Umbilical cord (tissue), 2 donors: ENCODE measurements around the gene RAPGEF3. TPM values are rescaled to one million over a fixed set of nuclear protein-coding genes. Genes with fewer than 3 reads are reported as not detected.
A peak's percentile ranks its signal among the peaks of the same experiment; 100 is the strongest.

Source experiments
- DNase-seq: peaks from one replicate; pipeline ENCODE4 v3.0.0-alpha.2; 2015; ENCODE audit warnings: low spot score
- total RNA-seq: library from RNA; depleted of rRNA; stranded (reverse); fragments of >200 nt; gene quantifications from one replicate; pipeline ENCODE4 v1.2.3, GENCODE V29; 2014; ENCODE audit warnings: low replicate concordance; ENCODE audit not compliant: insufficient read depth

Gene RAPGEF3
- total RNA-seq, 1 donor from 2014 or later, result 6.0 TPM

DNA sequence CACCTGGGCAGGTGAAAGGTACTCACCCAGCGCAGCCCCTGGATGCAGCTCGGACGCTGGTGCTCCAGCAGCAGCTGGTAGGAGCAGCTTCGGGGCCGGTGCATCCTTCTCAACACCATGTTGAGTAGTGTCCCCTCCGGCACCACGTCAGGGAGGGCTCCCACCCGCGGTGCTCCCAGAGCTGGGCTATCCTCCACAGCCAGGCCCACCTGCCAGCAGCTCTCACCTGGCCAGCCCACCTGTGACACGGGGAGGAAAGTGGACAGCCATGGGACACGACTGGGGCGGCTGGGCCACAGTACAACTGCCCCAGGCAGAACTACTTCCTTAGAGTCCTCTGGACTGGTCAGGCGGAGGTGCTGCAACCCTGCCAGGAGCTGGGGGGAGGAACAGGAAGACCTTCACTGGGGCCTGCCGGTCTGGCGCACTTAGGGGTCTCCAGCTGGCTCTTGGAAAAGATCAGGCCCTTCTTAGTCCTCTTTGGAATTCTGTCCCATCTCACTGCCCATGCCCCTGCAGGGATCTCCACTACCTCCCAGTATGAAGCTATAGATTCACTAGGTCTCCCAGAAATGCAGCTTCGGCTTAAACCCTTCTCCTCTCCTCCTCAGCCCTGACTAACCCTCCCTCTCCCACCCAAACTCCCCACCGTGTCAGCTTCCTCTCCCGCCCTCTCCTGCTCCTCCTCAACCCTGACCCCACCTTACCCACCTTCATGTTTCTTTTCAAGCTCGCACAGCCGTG lies 668 bp downstream of the RAPGEF3 start:
- no peak for DNase-seq

DNA sequence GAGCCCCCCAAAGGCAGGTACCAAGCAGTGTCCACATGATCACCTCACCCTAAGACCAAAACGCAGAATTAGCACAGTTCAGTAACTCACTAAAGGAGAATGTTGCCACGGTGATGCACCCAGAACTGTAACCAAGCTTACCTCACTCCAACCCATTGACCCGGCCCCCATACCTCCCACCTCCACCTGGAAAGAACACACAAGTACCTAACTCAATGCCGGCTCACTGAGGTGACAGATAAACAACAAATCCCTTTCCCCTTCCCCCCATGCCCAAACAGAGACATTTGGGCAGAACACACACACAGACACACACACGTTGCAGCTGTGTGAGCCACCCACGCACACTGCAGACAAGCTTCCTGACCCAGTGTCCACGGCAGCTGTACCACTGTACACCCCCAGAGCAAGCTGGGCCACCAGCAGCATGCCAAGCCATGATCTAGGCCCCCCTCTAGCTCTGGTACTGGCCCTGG lies 1.3 kb downstream of the RAPGEF3 start:
- no peak for DNase-seq

DNA sequence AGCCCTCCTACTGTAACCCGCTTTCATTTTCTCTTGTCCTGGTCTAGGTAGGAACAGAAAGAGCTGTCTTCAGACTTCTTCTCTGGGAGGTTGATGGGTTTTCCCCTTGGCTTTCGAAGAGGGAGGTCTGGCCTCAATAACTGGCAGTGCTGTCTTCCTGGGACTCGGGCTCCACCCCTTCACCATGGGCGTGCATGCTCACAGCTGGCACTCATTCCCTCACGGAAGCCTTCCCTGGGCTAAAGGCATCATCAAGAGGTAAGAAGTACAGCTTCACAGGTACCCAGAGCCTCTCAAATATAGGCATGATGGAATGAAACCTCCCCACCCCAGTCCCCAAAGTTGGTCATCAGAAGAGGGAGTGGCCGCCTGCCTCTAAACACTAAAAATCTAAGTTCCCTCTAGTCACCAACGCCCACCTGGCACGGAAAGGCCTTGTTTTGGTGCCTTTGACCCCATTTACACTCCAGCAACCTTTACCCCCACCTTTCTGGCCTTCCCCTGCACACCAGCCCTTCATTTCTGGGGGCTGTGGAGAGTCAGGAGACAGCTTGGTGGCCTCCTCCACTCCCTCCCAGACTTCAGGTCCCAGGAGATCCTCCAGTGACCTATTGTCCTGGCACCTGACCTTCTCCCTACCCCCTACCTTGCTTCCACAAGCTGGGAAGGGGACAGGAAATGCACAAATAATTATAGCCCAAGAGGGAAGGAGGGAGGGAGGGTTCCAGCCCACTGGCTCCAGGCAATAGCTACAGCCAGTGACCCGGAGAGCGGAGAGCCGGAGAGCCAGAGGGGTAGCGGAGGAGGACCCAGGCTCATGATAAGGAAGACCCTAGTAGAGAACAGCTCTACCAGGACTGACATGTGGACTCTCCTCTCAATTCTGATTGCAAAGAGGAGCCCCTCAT lies 2.8 kb downstream of the RAPGEF3 start:
- no peak for DNase-seq

GRCh38 chr12:47754881-47755280 lies 3.8 kb downstream of the RAPGEF3 start:
- DNase-seq, result no peak

DNA sequence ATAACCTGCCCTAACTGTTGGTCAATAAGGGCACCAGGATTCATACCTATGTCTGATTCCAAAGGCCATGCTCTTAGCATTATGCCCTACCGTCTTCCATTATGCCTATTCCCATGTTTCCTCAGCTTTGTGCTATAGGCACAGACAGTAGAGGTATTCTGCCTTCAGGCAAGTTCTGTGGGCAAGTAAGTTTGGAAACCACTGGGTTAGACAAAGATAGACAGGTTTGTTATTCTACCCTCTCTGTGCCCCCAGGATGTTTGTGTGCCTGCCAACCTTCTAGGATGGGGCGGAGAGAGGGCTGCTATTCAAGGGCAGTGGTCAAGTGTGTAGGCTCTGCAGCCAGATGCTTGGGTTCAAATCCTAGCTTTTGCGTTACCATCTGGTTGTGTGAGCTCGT lies 4.6 kb downstream of the RAPGEF3 start:
- DNase-seq, result no peak

- peak; percentile 61 for DNase-seq
These were observed 5.4 kb downstream of the RAPGEF3 start for GRCh38 chr12:47753021-47754001.

DNA sequence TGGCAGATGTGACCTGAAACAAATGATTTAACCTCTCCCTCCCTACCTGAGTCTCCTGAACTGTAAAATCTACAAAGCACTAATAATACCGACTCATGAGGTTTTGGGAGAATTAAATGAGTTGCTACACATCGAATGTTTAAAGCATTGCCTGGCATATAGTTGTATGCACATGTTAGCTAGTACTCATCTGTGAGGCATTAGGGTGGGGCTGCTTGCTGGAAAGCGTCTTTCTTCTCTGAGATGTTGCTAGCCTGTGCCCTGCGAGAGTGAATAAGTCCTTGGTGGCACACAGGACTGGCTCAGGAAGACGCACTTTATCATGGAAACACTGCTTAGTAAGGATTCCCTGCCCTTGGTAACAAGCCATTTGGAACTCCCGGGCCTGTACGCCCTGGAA lies 6.1 kb downstream of the RAPGEF3 start:
- no peak for DNase-seq

GRCh38 chr12:47752121-47752520 lies 6.6 kb downstream of the RAPGEF3 start:
- no peak for DNase-seq

DNA sequence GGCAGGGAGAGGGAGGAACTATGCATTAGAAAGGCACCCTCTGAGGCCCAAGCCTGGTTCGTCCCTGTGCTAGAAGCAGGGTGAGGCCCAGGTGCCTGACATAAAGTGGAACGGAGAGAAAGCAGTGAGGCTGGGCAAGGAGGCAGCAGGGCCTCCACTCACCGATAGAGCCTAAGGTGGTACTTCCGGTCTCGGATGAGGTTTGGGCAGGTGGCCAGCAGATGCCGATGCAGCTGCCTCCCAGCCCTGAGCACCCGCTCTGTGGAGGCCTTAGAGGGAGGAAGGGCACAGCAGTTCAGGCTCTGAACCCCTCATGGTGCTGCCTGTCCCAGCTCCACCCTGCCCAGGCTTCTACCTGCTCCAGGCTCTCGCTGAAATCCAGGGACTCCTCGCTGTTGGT lies 7.1 kb downstream of the RAPGEF3 start:
- DNase-seq, result no peak

DNA sequence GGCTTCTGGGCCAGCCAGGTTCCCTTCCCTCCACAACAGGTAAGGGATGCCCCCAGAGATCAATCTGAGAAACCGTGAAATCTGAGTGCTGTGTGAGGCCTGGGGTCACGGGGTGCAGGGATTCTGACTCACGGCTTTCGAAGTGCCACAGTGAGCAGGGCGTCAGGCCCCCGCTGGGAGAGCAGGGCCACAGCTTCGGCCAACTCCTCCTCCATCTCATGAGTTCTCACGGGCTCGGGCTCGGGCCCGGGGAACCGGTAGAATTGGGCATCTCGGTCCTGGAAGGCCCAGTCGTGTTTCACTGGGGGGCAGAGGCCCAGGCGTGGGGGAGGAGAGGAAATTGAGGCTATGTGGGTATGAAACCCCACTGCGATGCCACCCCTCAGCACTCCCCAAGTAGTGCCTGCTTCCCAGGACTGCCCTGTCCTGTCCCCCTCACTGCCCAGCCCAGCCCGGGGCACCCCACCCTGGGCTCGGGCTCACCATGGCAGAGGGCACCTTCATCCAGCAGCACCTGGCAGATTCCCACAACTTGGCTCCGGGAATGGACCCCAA lies 7.7 kb downstream of the RAPGEF3 start:
- no peak for DNase-seq

- no peak for DNase-seq
These were observed 8.4 kb downstream of the RAPGEF3 start for GRCh38 chr12:47750229-47750798.

DNA sequence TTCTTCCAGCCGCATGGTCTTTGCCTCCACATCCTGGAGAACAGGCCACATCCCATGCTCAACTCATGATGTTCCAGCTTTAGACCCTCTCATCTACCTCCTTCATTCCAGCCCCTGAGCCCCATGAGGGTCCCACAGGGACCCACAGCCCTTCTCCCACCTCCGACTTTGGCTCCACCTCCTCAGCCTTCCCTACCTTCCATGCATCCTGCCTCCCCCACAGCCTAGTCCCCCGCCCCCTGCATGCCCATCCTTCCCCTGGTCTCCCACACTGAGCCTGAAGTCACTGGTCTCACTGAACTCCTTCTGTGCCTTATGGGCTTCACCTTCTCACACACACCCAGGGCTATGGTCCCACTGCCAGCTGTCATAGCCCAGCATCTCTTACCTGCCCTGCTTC lies 9.8 kb downstream of the RAPGEF3 start:
- DNase-seq, result no peak

- DNase-seq, result no peak
These were observed 10.2 kb downstream of the RAPGEF3 start for GRCh38 chr12:47748507-47748828.

DNA sequence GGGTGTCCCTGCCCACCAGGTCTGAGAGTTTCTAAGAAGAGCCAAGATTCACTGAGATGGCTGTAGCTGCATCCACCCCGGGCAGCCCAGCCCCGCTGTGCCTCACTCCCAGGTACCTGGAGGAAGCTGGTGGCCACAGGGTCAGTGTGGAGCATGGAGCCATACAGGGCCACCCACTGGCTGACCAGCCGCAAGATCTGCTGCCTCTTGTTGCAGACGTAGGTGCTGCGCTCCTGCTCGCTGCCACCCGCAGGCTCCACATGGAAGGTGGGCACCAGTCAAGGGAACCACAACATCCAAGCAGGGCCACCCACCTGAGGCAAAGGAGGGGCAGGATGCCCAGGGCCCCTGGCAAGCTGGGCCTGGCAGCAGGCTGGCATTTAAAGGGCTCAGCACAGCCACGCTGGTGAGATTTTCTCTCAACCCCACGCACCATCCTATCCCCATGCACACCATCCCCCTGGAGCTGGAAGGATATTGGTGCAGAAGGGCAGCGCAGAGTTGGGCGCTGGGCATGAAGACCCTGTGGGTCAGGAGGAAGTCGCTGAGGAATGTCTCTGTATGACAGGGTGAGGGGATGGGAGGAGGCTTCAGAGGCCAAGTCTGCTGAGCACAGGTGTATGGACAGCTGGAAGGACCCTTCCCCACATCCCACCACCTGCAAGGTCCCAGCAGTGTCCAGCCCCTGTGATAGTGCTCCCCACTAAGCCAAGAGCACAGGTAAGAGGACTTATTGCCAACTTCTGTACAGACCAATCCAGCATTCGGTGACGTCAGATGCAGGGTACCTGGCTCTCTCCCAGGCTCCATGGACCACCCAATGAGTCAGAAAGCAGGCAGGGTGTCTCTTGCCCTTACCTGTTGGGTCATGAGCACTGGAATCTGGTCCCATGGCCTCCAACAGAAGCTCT lies 10.8 kb downstream of the RAPGEF3 start:
- DNase-seq, result no peak

DNA sequence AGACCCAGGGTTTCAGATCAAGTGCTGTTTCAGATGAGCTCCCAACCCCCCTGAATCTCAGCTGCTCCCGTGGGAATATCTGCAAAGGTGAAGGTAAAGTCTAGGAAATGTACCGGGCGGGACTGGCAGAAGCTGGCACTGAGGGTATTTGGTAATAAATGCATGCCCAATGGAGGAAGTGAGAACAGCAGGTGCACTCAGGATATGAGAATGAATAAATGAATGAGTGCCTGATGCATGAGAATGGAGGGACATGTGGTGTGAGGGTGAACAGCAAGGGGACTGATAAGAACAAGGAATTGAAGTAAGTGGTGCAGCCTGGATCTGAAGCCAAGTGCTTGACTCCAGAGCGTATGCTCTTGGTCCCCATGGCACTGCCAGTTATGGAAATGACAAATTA lies 11.6 kb downstream of the RAPGEF3 start:
- DNase-seq, result no peak

GRCh38 chr12:47746523-47746922 lies 12.2 kb downstream of the RAPGEF3 start:
- no peak for DNase-seq

DNA sequence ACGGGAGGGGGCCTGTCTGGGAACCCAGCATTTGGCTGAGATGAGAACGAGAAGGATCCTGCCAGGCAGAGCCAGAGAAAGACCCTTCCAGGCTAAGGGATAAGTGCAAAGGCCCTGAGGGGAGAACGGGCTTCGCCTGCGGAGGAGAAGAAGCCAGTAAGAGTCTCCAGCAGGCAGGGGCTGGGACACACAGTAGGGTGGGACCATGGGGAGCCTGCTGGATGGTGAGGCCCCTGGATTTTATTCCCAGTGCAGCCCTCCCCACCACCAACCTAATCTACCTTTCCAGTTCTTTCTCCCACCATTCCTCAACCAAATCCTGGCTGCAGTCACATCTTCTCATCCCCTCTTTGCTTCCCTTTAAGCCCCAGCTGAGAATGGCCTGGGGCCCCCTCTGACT lies 12.6 kb downstream of the RAPGEF3 start:
- no peak for DNase-seq

GRCh38 chr12:47745485-47746041 lies 13.1 kb downstream of the RAPGEF3 start:
- no peak for DNase-seq

DNA sequence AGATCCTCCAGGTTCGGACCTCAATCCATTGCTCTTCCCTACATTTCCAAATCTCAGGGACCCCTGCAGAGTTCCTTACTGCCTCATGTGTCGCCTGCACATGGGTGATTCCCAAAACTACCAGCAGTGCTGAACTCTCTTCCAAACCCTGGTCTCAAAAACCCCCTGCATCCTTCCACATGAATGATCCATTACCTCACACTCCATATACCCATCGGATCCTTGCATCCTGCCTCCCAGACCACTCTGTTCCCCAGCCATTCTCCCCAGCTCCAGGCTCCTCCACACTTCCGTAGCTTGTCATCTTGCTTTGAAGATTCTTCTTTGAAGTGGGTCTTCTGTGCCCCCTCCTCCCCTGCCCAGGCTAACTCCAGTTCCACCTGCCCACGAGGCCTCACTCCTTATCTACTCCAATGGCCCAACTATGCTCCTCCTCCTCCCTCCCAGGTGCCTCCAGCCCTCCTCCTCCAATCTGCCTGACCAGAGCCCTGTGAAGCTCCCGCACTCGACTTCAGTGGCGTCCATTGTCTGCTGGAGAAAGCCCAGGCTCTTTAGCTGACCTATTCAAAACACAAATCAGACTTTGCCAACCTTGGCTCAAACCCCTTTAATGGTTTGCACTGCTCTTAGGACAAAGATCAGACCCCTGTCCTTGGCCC lies 13.8 kb downstream of the RAPGEF3 start:
- no peak for DNase-seq
